Kidney epithelial cell (primary cell): ENCODE measurements around the gene LIPE. TPM values are rescaled to one million over a fixed set of nuclear protein-coding genes. Genes with fewer than 3 reads are reported as not detected.

ENCODE experiments used
- DNase-seq: peaks from one replicate; pipeline ENCODE4 v3.0.0-alpha.2; 2010; ENCODE audit warnings: low read depth
- H3K27me3 ChIP-seq: 2 replicates; pipeline ENCODE4 v1.6.0; 2011; ENCODE audit warnings: low read length; ENCODE audit not compliant: control insufficient read depth, insufficient read depth
- H3K36me3 ChIP-seq: 2 replicates; pipeline ENCODE4 v1.5.1; 2011; ENCODE audit warnings: low read length; ENCODE audit not compliant: control insufficient read depth, insufficient read depth
- H3K4me3 ChIP-seq: 2 replicates; pipeline ENCODE4 v1.5.1; 2011; ENCODE audit warnings: low read depth, mild to moderate bottlenecking, control low read depth, low read length
- total RNA-seq: library from RNA; depleted of rRNA; stranded (reverse); fragments of >200 nt; gene quantifications from 2 replicates; pipeline ENCODE4 v1.2.3, GENCODE V29; 2015
- TF ChIP-seq, protein P1 (sequence below): IDR thresholded peaks from 2 replicates; pipeline ENCODE4 v1.5.1; 2011; ENCODE audit warnings: mild to moderate bottlenecking, moderate library complexity, low read length, control low read depth, inconsistent platforms; ENCODE audit not compliant: insufficient read depth, poor library complexity, severe bottlenecking

Gene LIPE
- total RNA-seq, 1 donor from 2014 or later: 3.7 TPM

DNA sequence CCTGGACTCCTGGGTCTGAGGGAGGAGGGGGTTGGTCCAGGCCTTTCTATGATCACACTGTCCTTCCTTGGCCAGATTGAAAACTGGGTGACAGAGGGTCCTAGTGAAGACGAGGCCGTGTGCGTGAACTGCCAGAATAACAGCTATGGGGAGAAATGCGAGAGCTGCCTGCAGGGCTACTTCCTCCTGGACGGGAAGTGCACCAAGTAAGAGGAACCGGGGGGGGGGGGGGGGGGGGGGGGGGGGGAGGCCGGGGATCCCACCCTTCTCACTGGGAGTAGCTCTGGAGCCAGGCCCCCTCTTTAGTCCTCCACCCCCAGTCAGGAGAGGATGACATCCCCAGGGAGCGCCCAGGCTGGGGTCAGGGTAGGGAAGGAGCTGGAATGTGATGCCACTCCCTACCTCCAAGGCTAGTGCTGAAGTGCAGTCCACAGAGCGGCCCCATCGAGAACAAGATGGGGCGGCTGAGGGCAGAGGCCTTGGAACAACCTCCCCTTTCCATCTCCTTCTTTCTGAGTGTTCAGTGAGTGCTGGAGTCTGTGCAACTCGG is 56.5 kb downstream of the LIPE start:
- DNase-seq: no peak
- Histone ChIP-seq H3K27me3 (no peaks in the 10 kb centered on the region), H3K36me3 (no peaks in the 10 kb centered on the region), H3K4me3 (no peak overlapping the region)
- TF ChIP-seq, protein P1, sequence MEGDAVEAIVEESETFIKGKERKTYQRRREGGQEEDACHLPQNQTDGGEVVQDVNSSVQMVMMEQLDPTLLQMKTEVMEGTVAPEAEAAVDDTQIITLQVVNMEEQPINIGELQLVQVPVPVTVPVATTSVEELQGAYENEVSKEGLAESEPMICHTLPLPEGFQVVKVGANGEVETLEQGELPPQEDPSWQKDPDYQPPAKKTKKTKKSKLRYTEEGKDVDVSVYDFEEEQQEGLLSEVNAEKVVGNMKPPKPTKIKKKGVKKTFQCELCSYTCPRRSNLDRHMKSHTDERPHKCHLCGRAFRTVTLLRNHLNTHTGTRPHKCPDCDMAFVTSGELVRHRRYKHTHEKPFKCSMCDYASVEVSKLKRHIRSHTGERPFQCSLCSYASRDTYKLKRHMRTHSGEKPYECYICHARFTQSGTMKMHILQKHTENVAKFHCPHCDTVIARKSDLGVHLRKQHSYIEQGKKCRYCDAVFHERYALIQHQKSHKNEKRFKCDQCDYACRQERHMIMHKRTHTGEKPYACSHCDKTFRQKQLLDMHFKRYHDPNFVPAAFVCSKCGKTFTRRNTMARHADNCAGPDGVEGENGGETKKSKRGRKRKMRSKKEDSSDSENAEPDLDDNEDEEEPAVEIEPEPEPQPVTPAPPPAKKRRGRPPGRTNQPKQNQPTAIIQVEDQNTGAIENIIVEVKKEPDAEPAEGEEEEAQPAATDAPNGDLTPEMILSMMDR: no peak

DNA sequence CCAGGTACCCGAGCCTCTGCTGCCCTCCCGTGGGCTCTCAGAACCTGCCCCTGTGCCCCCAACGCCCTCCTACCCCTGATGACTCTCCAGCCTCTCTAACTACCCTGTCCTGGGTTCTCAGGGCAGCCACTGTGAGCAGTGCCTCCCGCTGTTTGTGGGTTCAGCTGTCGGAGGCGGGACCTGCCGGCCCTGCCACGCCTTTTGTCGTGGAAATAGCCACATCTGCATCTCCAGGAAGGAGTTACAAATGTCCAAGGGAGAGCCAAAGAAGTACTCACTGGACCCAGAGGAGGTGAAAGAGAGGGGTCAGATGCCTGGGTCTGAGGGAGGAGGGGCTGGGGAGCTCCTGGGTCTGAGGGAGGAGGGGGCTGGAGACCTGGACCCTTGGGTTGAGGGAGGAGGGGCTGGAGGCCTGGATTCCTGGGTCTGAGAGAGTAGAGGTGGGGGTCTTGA is 57.1 kb downstream of the LIPE start:
- DNase-seq: no peak
- Histone ChIP-seq H3K36me3 (no peaks in the 10 kb centered on the region), H3K4me3 (no peak overlapping the region), H3K27me3 (no peaks in the 10 kb centered on the region)
- TF ChIP-seq, protein P1: no peak

DNA sequence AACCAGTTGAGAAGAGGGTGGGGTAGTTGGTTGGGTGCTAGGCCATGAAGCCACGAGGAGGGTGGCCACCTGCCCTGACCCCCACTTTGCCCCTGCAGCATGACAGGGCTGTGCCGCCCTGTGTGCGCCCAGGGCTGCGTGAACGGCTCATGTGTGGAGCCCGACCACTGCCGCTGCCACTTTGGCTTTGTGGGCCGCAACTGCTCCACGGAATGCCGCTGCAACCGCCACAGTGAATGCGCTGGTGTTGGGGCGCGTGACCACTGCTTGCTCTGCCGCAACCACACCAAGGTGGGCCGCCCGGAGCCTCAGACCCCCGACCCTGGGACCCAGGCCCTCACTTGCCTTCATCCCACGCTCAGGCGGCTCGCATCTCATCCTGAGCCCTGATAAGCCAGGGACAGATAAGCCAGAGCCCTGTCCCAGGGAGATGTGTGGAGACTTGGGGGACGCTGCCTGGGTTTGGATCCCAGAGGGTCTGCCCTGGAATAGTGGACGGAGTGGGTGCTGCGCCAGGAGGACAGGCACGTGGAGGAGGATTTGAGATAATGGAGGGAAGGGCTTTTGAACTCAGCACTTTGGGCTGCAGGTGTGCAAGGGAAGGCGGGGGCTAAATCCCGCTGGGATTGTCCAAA is 57.6 kb downstream of the LIPE start:
- no peak for DNase-seq
- TF ChIP-seq, protein P1: no peak
- no peaks in the 10 kb centered on the region for H3K36me3 ChIP-seq
- H3K4me3 ChIP-seq: no peak overlapping the region
- H3K27me3 ChIP-seq: no peaks in the 10 kb centered on the region

DNA sequence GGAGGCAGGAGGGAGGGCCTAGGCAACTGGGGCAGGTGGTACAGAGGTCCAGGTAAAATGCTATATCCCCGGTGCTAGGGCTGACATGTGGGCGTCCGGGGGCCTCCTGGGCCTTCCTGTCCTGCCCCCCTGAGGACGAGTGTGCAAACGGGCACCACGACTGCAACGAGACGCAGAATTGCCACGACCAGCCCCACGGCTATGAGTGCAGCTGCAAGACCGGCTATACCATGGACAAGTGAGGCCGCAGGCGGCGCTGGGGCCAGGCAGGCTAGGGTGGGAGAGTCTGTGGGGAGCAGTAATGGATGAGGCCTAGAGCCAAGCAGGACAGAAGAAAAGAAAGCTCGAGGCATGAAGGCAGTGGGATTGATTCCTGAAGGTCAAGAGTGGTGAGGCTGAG is 58.4 kb downstream of the LIPE start:
- no peak for DNase-seq
- Histone ChIP-seq H3K27me3 (no peaks in the 10 kb centered on the region), H3K36me3 (peaks cover 2% of the 10 kb centered on the region), H3K4me3 (no peak overlapping the region)
- TF ChIP-seq, protein P1: no peak

DNA sequence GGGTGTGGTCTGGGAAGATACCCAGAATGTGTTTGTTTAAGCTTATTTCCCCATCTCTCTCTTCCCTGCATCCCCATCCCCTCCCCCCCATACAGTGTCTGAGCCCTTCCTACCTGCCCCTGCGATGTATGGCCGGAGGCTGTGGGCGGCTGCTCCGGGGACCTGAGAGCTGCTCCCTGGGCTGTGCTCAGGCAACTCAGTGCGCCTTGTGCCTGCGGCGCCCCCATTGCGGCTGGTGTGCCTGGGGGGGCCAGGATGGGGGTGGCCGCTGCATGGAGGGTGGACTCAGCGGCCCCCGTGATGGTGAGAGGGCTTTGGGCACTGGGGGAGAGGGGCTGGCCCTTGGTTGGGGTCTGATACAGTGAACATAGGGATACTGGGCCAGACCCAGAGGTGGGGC is 58.8 kb downstream of the LIPE start:
- H3K36me3 ChIP-seq: peaks cover 2% of the 10 kb centered on the region
- H3K4me3 ChIP-seq: no peak overlapping the region
- TF ChIP-seq, protein P1: no peak
- no peak for DNase-seq
- H3K27me3 ChIP-seq: no peaks in the 10 kb centered on the region

DNA sequence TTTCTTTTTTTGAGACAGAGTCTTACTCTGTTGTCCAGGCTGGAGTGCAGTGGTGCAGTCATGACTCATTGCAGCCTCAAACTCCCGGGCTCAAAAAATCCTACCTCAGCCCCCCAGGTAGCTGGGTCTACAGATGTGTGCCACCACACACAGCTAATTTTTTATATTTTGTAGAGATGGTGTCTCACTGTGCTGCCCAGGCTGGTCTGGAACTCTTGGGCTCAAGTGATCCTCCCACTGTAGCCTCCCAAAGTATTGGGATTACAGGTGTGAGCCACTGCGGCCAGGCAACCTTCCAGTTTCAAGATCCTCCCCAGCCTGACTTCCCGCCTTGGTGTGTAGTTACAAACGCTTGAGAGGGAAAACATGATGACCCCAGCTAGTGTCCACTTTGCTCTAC is 59.3 kb downstream of the LIPE start:
- Histone ChIP-seq H3K27me3 (no peaks in the 10 kb centered on the region), H3K4me3 (no peak overlapping the region), H3K36me3 (peaks cover 2% of the 10 kb centered on the region)
- no peak for DNase-seq
- TF ChIP-seq, protein P1: no peak
